ENCODE data around the gene KIAA2012.

DNA sequence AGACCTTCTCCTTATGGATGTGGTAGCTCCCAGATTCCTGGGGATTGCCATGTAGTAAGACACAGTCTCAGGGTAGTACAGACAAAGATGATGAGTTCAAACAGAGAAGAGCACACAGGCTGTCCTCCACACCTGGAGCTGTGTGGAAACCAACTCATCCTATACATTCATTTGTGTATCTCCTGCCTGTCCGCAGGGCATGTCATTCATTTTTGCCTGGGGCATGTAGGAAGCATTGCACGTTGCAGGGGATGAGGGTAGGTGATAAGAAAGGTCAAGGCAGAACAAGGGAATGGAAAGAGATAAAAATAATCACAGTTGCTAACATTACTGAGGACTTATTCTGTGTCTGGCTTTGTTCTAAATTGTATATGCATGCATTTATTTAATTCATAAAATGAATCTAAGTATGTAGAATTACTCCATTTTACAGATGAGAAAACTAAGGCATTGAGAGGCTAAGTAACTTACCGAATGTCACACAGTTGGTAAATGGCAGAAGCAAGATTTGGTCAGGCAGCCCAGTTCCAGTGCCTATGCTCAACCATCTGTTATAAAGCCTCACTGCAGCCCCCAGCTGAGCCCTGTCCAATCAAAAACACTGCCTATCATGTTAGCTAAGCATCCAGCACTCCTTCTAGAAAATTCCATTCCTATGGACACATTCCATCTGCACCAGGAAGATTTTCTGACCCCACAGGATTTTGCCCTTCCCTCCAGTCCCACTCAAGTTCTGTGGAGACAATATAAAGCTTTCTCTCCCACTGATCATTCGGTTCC is 84.3 kb downstream of the KIAA2012 start:
- TF ChIP-seq, protein P1, sequence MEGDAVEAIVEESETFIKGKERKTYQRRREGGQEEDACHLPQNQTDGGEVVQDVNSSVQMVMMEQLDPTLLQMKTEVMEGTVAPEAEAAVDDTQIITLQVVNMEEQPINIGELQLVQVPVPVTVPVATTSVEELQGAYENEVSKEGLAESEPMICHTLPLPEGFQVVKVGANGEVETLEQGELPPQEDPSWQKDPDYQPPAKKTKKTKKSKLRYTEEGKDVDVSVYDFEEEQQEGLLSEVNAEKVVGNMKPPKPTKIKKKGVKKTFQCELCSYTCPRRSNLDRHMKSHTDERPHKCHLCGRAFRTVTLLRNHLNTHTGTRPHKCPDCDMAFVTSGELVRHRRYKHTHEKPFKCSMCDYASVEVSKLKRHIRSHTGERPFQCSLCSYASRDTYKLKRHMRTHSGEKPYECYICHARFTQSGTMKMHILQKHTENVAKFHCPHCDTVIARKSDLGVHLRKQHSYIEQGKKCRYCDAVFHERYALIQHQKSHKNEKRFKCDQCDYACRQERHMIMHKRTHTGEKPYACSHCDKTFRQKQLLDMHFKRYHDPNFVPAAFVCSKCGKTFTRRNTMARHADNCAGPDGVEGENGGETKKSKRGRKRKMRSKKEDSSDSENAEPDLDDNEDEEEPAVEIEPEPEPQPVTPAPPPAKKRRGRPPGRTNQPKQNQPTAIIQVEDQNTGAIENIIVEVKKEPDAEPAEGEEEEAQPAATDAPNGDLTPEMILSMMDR (IDR thresholded peaks at IDR 0.05): no peak
- no peak for TF ChIP-seq POLR2A (IDR thresholded peaks at IDR 0.05)

Data from uterus (tissue), 2 donors.